SU-DHL-6 (cell line): Measurements from ENCODE around the gene SLC26A6.

Experiments used
- H2AFZ ChIP-seq: fragments of 200-600 bp; sonication (generic); 2 replicates; pipeline ENCODE4 v1.6.1; 2014; ENCODE audit warnings: low read depth, mild to moderate bottlenecking, moderate library complexity, mixed read lengths, antibody characterized with exemption, low read length; ENCODE audit not compliant: severe bottlenecking
- H3F3A ChIP-seq: fragments of 200-600 bp; shearing (Covaris generic); 2 replicates; pipeline ENCODE4 v1.6.0; 2016; ENCODE audit warnings: antibody characterized with exemption, mild to moderate bottlenecking; ENCODE audit not compliant: insufficient read depth
- H3K27ac ChIP-seq: fragments of 200-600 bp; sonication (generic); 2 replicates; pipeline ENCODE4 v1.5.1; 2016; ENCODE audit warnings: low read depth, mild to moderate bottlenecking, low read length, moderate library complexity, mixed read lengths
- H3K27me3 ChIP-seq: fragments of 200-600 bp; sonication (generic), shearing (Covaris generic); 2 replicates; pipeline ENCODE4 v1.6.0; 2014; ENCODE audit warnings: mild to moderate bottlenecking, low read length
- H3K36me3 ChIP-seq: fragments of 200-600 bp; sonication (generic); 2 replicates; pipeline ENCODE4 v1.6.1; 2014; ENCODE audit warnings: mild to moderate bottlenecking, low read length, mixed read lengths
- H3K4me2 ChIP-seq: fragments of 300-600, 200-600 bp; shearing (Covaris generic), sonication (generic); 2 replicates; pipeline ENCODE4 v1.6.0; 2014; ENCODE audit warnings: low read length, low read depth, mild to moderate bottlenecking; ENCODE audit not compliant: poor library complexity, severe bottlenecking
- H3K4me3 ChIP-seq: fragments of 200-600 bp; sonication (generic); 2 replicates; pipeline ENCODE4 v1.5.1; 2014; ENCODE audit warnings: antibody characterized with exemption, low read length, mild to moderate bottlenecking, mixed read lengths; ENCODE audit not compliant: insufficient read depth, poor library complexity, severe bottlenecking
- H3K79me2 ChIP-seq: fragments of 200-600 bp; sonication (generic); 2 replicates; pipeline ENCODE4 v1.6.1; 2014; ENCODE audit warnings: mild to moderate bottlenecking, low read length, moderate library complexity; ENCODE audit not compliant: insufficient read depth
- H3K9ac ChIP-seq: fragments of 200-600 bp; sonication (generic); 2 replicates; pipeline ENCODE4 v1.7.0; 2014; ENCODE audit warnings: mild to moderate bottlenecking, low read length
- H3K9me2 ChIP-seq: fragments of 200-600 bp; sonication (generic); replicated peaks from 2 replicates; pipeline ENCODE4 v1.6.1; 2014; ENCODE audit warnings: low read length; ENCODE audit not compliant: insufficient read depth
- H3K9me3 ChIP-seq: fragments of 200-600 bp; sonication (generic); 2 replicates; pipeline ENCODE4 v1.6.1; 2014; ENCODE audit warnings: low read length, mixed read lengths; ENCODE audit not compliant: insufficient read depth
- H4K20me1 ChIP-seq: fragments of 200-600 bp; sonication (generic); 2 replicates; pipeline ENCODE4 v1.6.1; 2014; ENCODE audit warnings: low read depth, mild to moderate bottlenecking, antibody characterized with exemption, low read length, moderate library complexity, mixed read lengths
- EZH2phosphoT487 ChIP-seq: fragments of 200-600 bp; sonication (generic), shearing (Covaris generic); conservative IDR thresholded peaks from 2 replicates; pipeline ENCODE4 v1.6.1; 2018; ENCODE audit warnings: mild to moderate bottlenecking, antibody characterized with exemption, low read length, moderate library complexity, mixed read lengths
- TF ChIP-seq, protein P1 (sequence below): fragments of 200-600 bp; sonication (generic); IDR thresholded peaks from one replicate; pipeline ENCODE4 v1.5.1; 2017; ENCODE audit warnings: antibody characterized with exemption, mild to moderate bottlenecking, low read length, moderate library complexity; ENCODE audit not compliant: insufficient read depth, poor library complexity, severe bottlenecking

SLC26A6 gene

DNA sequence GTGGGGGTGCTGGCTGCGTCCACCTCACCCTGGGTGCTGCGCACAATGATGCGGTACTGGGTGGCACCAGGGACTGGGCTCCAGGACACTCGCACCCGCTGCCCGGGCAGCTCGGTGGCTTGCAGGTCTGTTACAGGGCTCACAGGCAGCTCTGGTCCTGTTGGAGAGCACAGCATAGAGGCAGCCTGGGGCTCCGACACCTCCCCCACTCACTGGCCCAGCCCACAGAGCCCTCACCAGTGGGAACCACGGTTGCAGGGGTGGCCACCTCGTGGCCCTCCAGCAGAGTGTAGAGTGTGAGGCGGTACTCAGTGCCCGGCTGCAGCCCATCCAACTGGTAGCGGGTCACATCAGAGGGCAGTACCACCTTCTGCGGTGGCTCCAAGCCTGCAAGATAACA is 43.8 kb downstream of the SLC26A6 start:
- Histone ChIP-seq H3F3A (no peaks in the 10 kb centered on the region), H3K79me2 (no peaks in the 10 kb centered on the region), H4K20me1 (no peaks in the 10 kb centered on the region), H2AFZ (no peak overlapping the region), H3K9me3 (no peaks in the 10 kb centered on the region), H3K4me2 (no peak overlapping the region), H3K9me2 (no peaks in the 10 kb centered on the region), H3K27me3 (no peaks in the 10 kb centered on the region), H3K4me3 (no peak overlapping the region), H3K9ac (no peak overlapping the region), H3K36me3 (no peaks in the 10 kb centered on the region), H3K27ac (no peak overlapping the region)
- TF ChIP-seq, protein P1, sequence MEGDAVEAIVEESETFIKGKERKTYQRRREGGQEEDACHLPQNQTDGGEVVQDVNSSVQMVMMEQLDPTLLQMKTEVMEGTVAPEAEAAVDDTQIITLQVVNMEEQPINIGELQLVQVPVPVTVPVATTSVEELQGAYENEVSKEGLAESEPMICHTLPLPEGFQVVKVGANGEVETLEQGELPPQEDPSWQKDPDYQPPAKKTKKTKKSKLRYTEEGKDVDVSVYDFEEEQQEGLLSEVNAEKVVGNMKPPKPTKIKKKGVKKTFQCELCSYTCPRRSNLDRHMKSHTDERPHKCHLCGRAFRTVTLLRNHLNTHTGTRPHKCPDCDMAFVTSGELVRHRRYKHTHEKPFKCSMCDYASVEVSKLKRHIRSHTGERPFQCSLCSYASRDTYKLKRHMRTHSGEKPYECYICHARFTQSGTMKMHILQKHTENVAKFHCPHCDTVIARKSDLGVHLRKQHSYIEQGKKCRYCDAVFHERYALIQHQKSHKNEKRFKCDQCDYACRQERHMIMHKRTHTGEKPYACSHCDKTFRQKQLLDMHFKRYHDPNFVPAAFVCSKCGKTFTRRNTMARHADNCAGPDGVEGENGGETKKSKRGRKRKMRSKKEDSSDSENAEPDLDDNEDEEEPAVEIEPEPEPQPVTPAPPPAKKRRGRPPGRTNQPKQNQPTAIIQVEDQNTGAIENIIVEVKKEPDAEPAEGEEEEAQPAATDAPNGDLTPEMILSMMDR = no peak
- no peak for TF ChIP-seq EZH2phosphoT487

DNA sequence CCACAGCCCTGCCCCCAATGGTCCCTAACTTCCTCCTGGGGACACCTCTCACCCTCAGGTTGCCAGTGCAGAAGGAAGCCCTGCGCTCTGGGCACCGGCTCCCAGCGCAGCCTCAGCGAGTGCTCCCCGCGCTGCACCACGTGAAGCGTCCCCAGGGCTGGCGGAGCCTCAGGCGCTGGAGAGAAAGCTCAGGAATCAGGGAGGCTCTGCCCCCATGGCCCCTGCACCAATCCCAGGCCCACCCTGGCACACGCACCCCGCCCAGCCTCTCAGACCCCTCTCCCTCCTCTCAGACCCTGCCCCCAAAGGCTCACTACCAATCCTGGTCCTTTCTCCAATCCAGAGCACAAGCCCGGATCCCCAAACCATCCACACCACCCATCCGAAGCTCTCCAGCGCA is 47.0 kb downstream of the SLC26A6 start:
- no peaks in the 10 kb centered on the region for H3K36me3 ChIP-seq
- H3K79me2 ChIP-seq = no peaks in the 10 kb centered on the region
- H3K9me2 ChIP-seq = no peaks in the 10 kb centered on the region
- H3K9me3 ChIP-seq = no peaks in the 10 kb centered on the region
- no peaks in the 10 kb centered on the region for H3K27me3 ChIP-seq
- no peak overlapping the region for H2AFZ ChIP-seq
- no peaks in the 10 kb centered on the region for H3F3A ChIP-seq
- no peak overlapping the region for H3K9ac ChIP-seq
- no peak overlapping the region for H3K4me2 ChIP-seq
- H3K27ac ChIP-seq = no peak overlapping the region
- H3K4me3 ChIP-seq = no peak overlapping the region
- TF ChIP-seq EZH2phosphoT487 = no peak
- TF ChIP-seq, protein P1 = no peak
- no peaks in the 10 kb centered on the region for H4K20me1 ChIP-seq

DNA sequence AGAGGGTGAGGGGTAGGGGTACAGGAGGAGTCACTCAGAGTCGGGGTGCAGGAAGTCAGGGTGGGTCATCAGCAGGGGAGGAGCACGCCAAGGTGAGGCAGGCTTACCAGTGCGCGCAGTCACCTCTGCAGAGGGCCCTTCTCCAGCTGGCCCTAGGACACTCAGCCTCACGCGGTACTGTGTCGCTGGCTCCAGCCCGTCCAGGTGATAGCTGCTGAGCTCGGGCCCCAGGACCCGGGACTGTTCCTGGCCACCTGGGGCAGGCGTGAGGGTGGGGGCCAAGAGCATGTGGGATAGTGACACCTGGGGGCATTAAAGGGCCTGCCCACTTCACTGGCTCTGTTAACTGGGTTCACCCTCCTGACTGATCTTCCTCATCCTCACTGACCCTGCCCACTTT is 47.6 kb downstream of the SLC26A6 start:
- Histone ChIP-seq H3K4me3 (no peak overlapping the region), H3F3A (no peaks in the 10 kb centered on the region), H3K36me3 (no peaks in the 10 kb centered on the region), H3K4me2 (no peak overlapping the region), H3K27me3 (no peaks in the 10 kb centered on the region), H3K9me3 (no peaks in the 10 kb centered on the region), H3K9ac (no peak overlapping the region), H3K27ac (no peak overlapping the region), H4K20me1 (no peaks in the 10 kb centered on the region), H3K9me2 (no peaks in the 10 kb centered on the region), H3K79me2 (no peaks in the 10 kb centered on the region), H2AFZ (no peak overlapping the region)
- no peak for TF ChIP-seq EZH2phosphoT487
- TF ChIP-seq, protein P1 = no peak
